DMS79 treated with DMSO at 0.1 percent for 48 hours (cell line): ENCODE results near the gene PHTF2.
A peak's percentile ranks its signal among the peaks of the same experiment; 100 is the strongest.

Experiments used
- DNase-seq: peaks from one replicate; lab custom pipeline; 2025; lab: John Stamatoyannopoulos, UW

PHTF2 gene

DNA sequence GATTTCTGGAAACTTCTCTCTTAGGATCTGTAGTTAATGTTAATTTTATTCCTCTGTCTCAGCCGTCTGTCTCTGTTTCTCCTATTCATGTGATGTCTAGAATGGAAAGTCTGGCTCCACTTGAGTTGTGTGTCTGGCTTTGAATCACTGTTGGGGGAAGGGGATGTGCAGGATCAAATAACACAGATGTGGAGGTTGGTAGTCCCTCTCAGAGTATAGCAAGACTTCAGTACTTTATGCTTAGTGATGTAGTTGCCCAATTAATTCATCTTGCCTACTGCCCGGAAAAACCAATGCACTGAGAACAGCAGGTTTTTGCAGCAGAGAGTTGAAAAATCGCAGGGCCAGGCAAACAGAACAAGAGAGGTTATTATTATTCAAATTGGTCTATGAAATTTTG, 79.2 kb downstream of the PHTF2 start:
- no peak for DNase-seq

GRCh38 chr7:77878500-77878899, 79.9 kb downstream of the PHTF2 start:
- no peak for DNase-seq

DNA sequence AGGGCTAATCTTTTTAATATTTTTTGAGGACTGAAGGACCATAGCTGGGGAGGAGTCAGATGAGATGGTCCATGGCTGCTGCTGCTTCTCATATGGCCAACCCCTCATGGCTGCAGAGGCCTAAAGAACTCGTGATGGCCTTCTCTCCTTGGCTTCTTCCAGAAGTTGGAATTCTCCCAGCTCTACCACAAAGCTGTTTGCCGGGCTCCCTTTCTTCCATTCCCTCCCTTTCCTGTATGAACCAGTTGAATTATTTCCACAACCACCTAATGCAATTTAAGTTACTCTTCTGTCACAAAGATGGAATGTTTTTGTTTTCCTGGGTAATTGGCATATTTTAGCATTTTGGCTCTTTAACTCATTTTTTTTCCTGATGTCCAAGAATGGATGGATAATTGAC, 80.7 kb downstream of the PHTF2 start:
- no peak for DNase-seq

DNA sequence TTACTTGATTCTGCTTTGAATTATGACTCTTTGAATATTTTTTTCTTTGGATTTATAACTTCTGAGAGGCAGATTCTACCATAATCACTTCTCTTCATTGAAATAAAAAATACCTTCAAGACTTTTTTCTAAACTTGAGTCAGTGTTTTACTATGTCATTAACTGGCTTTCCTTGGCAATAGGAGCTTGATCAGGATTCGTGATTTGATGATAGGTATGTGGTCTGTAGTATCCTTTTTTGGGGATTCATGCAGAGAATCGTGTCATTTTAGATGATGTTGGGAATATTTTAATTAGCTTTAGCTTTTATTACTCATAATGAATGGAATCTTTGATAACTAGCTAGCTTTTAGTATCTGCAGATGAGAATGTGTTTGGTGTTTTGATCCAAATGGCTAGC, 83.3 kb downstream of the PHTF2 start:
- DNase-seq, result no peak

- no peak for DNase-seq
These were observed 86.6 kb downstream of the PHTF2 start for GRCh38 chr7:77885155-77885554.

- DNase-seq, result no peak
These were observed 89.0 kb downstream of the PHTF2 start for GRCh38 chr7:77887567-77887966.

GRCh38 chr7:77888998-77889397, 90.4 kb downstream of the PHTF2 start:
- DNase-seq, result no peak

DNA sequence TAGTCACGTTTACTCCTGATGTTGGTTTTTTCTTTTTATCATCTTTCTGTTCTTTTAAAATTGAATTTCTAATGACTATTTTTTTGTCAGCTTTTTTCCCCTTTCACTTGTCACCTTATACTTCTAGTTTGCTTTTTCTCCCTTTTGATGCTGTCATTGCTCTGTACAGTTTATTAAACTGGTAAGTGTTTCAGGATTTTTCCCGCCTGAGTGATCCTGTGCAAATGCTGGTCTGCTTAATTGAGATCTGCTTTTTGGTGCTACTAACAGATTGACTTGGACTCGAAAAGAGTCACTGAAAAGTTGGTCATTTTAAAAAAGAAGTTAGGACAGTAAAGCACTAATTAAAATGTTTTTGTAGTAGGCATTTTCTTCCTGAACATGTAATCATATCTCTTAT, 95.2 kb downstream of the PHTF2 start:
- no peak for DNase-seq

DNA sequence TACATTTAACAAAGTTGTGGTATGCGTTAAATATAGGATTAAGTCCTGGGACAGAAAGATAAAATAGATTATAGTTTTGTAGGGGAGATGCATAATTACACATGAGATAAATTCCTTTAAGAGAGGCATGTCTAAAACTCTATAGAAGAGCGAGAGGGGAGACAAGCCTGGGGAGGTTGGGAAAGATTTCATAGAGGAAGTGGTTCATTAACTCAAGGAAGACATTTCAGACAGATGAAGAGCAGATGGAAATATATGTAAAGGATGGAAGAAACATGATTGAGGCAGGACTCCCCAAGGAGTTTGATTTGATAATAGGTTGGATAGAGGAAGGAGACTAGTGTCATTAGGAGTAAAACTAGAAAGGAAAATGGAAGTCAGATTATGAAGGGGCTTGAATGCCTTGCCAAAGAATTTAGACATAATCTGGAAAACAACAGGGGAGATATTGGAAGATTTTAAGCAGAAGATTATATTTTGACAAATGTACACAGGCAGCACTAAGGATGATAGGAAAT, 96.1 kb downstream of the PHTF2 start:
- DNase-seq, result no peak

GRCh38 chr7:77895905-77896304, 97.3 kb downstream of the PHTF2 start:
- DNase-seq, result no peak

DNA sequence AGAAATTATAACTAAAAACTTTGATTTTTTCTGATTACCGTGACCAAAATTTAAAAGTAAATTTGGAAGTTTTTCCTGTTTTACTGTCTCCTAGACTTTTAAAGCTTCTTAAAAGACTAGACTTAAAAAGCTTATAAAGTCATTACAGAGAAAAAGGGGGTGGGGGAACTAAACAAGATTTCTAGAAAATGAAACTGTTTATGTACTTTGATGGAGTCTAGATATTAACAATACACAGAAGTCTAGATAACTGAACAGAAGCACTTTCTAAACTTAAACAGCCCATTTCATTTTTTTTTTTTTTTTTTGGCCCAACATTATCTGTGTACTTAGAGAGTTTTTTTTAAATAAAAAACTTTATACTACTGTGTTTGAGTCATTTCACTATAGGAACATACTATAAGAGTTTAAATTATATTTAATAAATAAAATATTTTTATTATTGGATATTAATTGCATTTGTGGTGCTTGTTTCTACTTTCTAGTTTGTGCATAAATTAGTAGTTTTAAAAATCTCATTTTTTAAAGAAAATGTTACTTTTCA, 98.5 kb downstream of the PHTF2 start:
- no peak for DNase-seq

GRCh38 chr7:77899516-77899915, 100.9 kb downstream of the PHTF2 start:
- DNase-seq, result no peak

DNA sequence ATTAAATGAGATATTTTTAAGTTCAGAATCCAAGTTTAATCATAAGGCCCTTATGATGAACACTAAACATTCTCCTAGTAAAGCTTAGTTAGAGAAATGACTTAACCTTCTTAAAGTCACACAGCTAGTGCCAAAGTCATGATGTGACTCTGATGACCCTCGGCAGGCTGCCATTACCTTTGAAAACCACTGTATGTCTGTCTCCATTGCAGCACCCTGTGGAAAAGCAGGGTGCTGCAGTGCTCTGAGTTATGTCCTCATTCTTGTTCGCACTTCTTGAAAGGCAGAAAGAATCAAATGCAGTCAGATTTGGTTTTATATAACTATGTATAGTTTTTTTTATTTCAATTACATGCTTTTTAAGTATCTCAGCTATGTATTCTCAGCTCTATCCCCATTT, 105.0 kb downstream of the PHTF2 start:
- DNase-seq, result no peak

DNA sequence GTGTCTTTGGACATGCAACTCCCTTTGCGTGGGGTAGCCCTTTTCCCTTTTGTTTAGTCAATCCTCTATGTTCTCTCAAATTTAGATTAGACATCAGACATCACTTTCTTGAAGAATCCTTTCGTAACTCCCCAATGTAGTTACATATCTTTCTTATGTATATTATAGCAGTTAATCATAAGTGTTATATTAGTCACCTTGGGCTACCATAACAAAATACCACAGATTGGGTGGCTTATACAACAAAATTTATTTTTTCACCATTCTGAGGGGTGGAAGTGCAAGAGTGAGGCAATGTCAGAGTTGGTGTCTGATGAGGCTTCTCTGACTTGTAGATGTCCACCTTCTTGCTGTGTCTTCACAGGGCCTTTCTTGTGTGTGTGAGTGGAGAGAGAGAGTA, 105.7 kb downstream of the PHTF2 start:
- DNase-seq, result no peak

DNA sequence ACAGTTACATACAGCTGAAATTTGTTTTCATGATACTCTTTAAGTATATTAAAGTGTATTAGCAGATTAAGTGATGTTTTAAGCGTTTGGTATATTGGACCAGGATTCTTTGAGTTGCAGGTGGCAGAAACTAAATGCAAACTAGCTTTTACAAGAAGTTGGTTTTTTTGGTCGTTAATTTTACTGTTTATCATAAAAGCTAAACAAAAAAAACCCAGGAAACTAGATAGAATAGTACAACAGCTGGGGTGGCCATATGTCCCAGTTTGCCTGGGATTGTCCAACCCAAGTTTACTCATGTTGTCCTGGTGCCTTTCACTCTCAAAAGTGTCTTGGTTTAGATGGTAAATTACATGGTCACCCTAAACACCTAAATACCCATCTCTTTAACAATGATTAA, 108.7 kb downstream of the PHTF2 start:
- no peak for DNase-seq

DNA sequence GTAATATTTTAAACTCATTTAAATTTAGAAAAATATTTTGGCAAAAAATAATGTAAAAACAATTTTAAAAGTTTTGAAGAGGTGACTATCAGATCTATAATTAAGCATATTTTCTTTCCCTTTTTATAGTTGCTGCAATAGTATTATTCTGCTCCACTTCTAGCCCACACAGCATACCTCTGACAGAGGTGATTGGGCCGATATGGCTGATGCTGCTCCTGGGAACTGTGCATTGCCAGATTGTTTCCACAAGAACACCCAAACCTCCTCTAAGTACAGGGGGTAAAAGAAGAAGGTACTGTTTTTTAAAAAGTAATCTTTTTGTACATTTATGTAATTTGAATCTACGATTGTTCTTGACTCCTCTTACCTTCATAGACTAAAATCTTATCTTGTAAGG, 110.1 kb downstream of the PHTF2 start:
- DNase-seq, result no peak

DNA sequence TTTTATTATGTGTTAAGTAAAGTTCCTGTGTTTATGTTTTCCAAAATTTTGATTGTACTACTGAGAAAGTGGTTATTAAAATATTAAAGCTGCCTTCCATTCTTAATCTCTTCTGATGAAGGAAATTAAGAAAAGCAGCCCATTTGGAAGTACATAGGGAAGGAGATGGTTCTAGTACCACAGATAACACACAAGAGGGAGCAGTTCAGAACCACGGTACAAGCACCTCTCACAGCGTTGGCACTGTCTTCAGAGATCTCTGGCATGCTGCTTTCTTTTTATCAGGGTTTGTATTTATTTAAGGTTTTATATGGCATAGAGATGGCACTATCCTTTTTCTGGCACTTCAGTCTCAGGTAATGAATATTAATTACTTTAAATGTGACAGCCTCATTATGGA, 111.6 kb downstream of the PHTF2 start:
- no peak for DNase-seq

DNA sequence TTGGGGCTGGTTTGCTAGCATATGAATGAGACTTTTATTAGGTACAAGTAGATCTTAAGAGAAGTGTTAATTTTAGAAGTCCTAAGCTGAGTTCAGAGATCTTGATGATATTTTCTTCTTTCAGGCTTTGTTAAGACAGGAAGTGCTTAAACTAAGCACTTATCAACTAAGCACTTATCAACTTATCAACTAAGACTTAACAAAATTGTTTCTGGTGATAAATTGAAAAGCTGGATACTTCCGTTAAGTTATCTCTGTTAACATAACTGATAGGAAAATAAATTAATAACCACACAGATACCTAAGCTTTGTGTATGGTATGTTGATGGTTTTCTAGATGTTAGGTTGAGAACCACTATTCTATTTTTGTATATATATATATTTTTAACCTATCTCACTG, 113.7 kb downstream of the PHTF2 start:
- DNase-seq, result no peak

DNA sequence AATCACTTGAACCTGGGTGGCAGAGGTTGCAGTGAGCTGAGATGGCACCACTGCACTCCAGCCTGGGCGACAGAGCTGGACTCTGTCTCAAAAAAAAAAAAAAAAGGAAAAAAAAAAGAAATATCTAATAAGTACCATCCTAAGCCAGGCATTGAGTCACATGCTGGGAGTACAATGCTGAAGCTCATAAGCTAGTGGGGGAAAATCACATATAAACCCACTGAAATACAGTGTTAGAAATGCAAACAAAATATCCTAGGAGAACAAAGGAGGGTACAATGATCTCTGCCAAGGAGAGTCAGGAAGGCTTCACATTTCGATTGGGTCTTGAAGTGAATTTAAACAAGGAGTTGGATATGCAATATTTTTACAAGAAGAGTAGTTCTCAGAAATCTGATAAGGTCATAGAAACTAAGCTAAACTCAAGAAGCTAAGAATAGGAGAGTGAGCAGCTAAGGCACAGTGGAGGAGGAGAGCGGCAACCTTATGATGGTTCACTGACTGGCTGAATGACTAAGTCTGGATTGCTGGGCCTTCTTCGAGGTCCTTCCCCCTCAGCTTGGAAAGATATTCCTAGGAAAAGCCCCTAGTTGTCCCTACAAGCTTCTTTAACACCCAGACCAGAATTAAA, 115.5 kb downstream of the PHTF2 start:
- DNase-seq, result peak; percentile 66

DNA sequence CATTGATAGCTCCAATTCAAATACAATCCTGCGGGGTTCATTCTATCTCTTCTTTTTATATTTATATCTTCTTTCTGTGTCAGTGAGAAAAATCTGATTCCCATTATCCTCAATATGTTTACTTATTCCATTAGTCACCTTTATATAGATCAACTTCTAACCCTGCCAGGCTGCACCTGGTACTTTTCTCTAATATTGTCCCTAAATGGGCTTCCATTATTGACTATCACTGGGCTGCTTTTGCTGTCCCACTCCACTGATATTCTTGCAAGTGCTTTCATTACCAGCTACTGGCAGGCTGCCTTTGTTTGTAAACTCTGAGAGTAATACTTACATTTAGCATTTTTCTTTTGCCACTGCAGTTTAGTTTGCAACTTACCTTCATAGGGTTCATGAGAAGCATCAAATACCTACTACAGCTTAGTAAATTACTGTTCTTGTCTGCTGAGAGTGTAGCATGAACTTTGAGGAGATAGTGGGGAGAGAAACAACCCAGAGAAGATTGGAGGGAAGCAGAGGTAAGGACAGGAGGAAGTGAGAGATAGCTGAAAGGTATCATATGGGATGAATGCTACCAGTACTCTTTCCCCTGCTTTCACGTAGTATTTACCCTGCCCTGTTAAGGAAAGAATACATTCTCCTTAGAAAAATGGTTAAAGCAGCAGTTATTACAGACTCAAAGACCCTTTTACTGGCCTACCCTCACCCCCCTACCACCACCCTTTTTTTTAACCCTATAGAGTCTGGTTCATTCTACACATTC, 119.1 kb downstream of the PHTF2 start:
- no peak for DNase-seq

DNA sequence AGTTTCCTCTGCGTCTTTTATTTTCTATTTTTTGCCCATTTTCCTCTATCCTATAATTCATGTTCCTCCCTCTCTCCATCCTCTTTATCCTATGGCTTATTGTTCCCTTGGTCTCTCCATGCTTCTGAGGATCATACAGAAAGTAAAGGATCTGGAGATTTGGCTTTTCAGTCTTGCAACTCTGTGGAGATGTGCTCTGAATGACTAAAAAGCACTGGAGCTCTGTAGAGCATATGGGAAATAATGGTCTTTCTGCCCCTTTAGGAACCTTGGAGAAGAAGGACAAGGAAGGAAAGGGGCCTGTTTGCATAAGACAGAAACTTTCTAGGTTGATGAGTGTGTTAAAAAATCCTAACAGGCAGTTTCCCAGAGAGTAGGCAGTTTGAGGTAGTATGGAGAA, 120.1 kb downstream of the PHTF2 start:
- DNase-seq, result no peak

DNA sequence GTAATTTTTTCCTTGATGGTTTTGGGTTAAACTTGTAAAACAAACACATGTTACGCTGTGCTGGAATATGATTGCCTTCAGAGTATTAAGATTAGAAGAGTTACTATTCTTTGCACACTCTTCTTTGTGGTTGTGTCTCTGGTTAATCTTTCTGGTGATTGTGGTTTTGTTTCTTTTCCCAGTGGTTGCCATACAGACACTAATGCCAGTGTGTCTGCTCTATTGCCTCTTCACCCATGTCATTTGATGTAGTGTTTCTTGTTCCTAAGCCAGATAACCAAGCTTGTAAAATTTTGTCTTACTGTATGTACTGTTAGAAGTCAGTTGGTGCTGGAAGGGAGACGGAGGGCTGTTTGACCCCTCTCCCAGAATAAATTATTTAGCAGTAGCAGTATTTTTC, 124.8 kb downstream of the PHTF2 start:
- no peak for DNase-seq

- DNase-seq, result no peak
These were observed 131.9 kb downstream of the PHTF2 start for GRCh38 chr7:77930496-77930895.

- no peak for DNase-seq
These were observed 133.3 kb downstream of the PHTF2 start for GRCh38 chr7:77931841-77932240.
